OCI-M2 (cell line): ENCODE data around the gene PACSIN1.

ENCODE experiments used
- DNase-seq: peaks from one replicate; lab custom pipeline; 2025; ENCODE audit not compliant: unreplicated experiment; lab: John Stamatoyannopoulos, UW

Gene PACSIN1

DNA sequence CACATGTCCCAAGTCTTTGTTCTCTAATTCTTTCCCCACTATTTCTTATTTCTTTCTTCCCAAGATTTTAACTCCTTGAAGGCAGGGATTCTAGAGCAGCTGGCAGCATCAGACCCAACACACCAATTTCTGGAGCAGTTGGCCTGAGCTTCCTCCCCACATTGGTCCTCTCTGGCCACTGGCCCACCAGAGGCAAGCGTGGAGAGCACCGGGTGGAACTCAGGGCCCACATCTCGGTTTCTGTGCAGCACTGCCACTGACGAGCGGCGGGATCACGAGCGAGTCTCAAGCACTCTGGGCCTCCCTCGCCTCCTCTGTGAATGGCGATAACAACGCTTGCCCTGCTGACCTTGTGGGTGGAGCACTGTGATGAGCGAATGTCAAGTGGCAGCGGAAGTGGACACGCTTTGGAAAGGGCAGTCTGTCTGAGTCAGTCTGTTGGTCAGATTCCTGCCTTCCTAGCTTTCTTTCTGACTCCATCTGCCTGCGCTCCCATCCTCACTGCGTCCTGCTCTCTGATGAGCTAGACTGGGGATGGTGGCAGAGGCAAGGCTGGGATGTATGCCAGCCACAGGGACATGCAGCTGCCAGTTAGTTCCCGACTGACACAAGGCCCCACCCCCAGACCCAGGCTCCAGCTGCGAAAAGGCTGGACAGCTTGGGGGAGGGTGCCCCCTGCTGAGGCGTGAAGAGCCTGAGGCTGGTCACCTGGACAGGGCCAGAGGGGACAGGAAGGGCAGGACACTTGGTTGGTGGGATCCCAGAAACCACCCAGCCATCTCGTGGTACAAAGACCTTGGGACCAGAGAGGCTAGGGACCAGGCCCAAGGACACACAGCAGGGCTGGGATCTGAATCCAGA is 94.7 kb downstream of the PACSIN1 start:
- DNase-seq, result peak; percentile 62

- no peak for DNase-seq
Observed at GRCh38 chr6:34561227-34561530, 95.3 kb downstream of the PACSIN1 start.

GRCh38 chr6:34562350-34562749 is 96.5 kb downstream of the PACSIN1 start:
- DNase-seq, result no peak

DNA sequence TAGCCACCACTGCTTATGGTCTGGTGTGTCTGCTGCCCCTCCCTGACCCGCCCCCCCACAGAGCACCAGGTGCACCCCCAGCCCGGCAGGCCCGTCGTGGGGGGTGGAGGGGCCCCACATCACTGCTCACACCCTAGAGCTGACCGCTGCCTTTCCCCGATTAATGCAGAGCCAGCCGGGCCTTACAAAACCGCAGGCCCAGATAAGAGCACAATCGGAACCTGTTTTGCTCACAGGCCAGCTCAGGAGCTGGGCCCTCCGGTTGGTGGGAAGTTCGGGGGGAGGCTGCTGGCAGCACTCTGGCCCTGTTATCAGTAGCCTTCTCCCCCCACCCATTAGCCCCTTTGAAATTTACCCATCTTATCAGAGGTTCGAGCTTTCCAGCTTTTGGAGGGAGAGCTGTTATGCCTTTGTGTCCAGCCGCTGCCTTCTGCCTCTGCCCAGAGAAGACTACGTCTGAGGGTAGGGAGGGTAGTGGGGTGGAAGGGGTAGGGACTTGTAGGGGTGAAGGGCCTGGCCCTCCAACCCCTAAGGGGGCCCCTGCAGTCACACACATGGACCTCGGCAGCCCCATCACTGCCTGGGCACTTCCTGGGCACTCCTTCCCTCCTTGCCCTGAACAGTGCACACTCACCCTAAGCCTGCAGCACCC is 97.1 kb downstream of the PACSIN1 start:
- peak; percentile 77 for DNase-seq

DNA sequence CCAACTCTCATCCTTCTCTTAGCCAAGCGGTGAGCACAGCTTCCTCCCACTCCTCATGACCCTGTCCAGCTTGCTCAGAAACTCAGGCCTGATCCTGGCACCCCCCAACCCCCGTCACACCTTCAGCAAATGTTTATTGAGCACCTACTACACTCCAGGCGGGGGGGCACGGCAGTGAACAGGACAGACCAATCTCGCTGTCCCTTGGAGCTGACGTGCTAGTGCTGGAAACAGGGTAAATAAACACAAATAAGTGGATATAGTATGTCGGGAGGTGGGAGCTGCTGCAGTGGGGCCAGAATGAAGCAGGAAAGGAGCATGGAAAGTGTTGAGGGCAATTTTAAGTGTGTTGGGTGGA is 97.6 kb downstream of the PACSIN1 start:
- no peak for DNase-seq

DNA sequence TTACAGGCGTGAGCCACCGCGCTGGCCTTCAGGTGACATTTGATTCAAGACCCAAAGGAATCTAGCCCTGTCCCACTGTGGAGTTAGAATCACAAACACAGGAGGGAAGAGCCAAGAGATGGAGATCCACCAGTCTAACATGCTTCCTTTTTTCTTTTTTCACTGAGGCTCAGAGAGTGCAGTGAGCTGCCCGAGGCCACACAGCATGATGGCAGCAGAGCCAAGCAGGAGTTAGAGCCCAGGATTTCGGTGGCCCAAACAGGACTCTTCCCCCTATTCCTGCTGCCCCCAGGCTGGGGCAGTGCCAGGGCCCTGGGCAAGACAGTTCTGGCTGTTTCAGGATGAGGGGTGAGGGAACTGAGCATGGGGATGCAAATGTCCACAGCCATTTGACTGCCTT is 98.3 kb downstream of the PACSIN1 start:
- DNase-seq, result no peak

- no peak for DNase-seq
Observed at GRCh38 chr6:34565722-34566137, 99.9 kb downstream of the PACSIN1 start.

- DNase-seq, result no peak
Observed at GRCh38 chr6:34566830-34567546, 101.1 kb downstream of the PACSIN1 start.

GRCh38 chr6:34568341-34569201 is 102.7 kb downstream of the PACSIN1 start:
- no peak for DNase-seq

- DNase-seq, result no peak
Observed at GRCh38 chr6:34569361-34569973, 103.6 kb downstream of the PACSIN1 start.

DNA sequence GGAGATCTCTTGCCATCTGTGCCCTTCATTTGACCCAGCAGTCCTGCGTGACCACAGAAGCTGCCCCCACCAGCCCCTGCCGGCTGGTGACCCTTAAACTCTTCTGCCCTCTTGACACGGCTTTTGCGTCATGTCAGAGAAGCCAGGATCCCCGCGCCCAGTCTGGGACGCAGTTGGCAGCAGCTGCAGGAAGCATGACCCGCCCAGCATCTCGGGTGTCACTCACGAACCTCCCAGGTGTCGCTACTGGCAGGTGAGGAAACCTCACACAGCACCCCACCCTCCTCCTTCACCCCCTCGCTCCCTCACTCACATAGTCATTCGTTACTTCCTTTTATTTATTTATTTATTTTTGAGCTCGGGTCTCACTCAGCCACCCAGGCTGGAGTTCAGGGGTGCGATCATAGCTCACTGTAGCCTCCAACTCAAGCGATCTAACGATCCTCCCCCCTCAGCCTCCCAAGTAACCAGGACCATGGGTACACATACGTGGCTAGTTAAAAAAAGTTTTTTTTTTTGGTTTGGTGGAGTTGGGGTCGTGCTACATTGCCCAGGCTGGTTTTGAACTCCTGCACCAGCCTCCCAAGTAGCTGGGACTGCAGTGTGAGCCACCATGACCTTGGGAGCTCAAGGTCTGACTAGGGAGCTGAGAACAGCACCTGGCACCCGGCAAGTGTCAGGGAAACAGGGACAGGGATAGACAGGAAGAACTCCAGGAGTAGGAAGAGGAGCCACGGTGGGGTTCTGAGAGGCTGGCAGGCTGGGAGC is 104.4 kb downstream of the PACSIN1 start:
- DNase-seq, result no peak

GRCh38 chr6:34571388-34571787 is 105.5 kb downstream of the PACSIN1 start:
- no peak for DNase-seq

- no peak for DNase-seq
Observed at GRCh38 chr6:34572021-34572420, 106.1 kb downstream of the PACSIN1 start.

DNA sequence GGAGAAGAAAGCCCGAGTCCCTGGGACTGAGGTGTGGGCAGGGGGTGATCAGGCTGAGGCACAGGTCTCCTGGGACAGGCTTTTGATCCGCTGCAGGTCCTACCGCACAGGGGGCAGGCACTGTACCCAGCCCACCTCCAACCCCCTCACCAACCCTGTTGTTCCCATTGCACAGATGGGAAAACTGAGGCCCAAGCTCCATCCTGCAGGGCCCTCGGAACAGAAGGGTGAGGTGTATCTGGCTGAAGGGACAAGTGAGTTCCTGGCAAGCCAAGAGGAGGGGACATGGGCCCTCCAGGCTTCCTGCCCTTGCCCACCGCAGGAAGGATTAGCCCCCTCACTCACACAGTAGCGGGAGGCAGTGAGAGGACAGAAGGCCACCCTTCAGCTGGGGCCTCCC is 106.7 kb downstream of the PACSIN1 start:
- no peak for DNase-seq

DNA sequence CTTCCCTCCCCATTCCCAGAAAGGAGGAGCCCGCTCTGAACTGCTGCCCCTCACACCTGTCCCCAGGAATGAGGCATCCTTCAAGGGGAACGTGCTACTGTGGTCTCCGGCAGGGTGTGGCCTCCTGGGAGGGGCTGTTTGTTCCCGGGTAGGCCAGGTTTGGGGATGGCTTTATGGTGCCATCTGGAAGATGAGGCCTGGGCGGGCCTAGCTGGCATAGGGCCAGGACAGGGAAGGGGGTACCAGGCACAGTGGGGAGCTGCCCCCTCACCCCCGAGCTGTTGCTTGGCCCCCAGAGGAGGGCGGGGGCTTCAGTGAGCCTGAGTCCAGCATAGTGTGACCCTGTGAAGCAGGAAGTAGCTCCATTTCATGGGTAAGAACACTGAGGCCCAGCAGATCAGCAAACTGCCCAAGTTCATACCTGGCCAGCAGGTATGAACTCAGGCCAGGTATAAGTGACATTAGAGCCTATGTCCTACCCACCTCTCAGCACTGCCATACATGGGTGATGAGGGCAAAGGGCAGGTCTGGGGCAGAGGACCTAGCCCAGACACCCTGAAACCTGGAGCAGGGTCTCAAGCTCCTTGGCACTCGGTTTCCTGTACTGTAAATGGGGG is 107.8 kb downstream of the PACSIN1 start:
- DNase-seq, result no peak

DNA sequence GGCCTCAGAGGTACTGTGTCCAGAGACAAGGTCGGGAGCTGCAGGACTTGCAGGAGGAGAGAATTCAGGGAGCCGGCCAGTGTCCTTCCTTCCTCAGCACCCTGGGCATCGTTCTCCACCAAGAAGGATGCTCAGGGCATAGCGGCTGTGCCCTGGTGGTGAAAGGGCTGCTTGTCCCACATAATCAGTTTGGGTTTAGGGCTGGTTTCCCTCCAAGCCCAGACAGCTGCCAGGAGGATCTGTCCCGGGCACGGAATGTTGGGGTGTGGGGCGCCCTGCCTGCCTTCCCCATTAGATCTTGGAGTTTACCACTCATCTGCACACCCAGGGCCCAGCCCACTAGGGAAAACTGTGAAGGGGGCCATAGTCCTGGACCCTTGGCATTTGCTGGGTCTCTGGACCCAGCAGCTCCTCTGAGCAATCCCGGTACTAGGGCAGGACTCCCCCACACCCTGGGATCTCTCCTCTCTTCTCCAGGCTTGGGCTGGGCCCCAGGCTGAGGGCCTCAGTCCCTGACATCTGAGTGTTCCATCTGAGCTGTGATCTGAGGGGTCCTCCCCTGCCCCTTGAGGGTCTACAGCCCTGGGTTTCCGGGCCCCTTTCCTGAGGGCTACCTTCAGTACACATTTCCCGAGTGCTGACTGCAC is 108.9 kb downstream of the PACSIN1 start:
- DNase-seq, result no peak

GRCh38 chr6:34575326-34575725 is 109.5 kb downstream of the PACSIN1 start:
- no peak for DNase-seq

- no peak for DNase-seq
Observed at GRCh38 chr6:34576286-34576955, 110.5 kb downstream of the PACSIN1 start.
